Adrenal gland (tissue), 5 donors: ENCODE data around the gene ADAM17.

Experiments
- CTCF ChIP-seq, 6 experiments: fragments of 450-650 bp in 4 of 6; fragments of 200-600 bp in 2 of 6; sonication (generic) in 1 of 6; IDR thresholded peaks; 1 replicate in 5 of 6; 2 replicates in 1 of 6; pipeline versions ENCODE4 v1.5.1 to v1.8.0; 2016 to 2021; ENCODE audit warnings: antibody characterized with exemption in 6 of 6, mild to moderate bottlenecking in 2 of 6, moderate library complexity in 1 of 6
- POLR2A ChIP-seq, 2 donors: fragments of 450-650 bp; IDR thresholded peaks; one replicate each; pipeline ENCODE4 v1.6.1; 2017; ENCODE audit warnings: antibody characterized with exemption in 2 of 2, mild to moderate bottlenecking in 2 of 2, moderate library complexity in 1 of 2
- donor health status: DM: no; HTN: no; CAD: no.

GRCh38 chr2:9535177-9535576, 20.5 kb downstream of the ADAM17 start:
- TF ChIP-seq POLR2A (IDR thresholded peaks at IDR 0.05) (no peak), CTCF (IDR thresholded peaks at IDR 0.05) (no peak)
